ENCODE measurements around the gene CHD2. TPM values are rescaled to one million over a fixed set of nuclear protein-coding genes. Genes with fewer than 3 reads are reported as not detected.
"Not testable (repeated sequence)": the region's sequence is repeated elsewhere in the genome, so short reads cannot be mapped to it uniquely, and the experiment has no call there.

Gene CHD2
- polyA plus RNA-seq, 3 donors from 2014 or later: 24.7 to 77.7 (median 36.9) TPM

DNA sequence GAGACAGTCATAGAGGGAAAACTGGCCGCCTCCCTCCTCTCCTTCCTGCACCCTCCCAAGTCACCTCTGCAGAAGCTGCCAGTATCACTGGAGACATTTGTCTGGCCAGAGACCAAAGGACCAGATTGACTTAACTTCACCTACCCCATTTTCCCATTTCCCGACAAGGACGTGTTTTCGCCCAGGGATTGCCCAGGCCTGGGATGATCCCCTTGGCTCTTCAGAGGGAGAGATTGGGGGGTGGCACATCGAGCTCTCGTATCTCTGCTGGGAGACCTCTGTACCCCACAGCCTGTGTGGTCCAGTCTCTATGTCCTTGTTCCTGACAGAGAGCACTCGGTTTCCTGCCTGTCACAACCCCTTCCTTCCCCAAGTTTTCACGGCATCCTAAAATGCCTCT, 157.5 kb downstream of the CHD2 start:
- Mint-ChIP-seq H3K27me3 (ENCODE audit: low read depth in 3 of 3) (peaks cover 0 to 7% (median 5%) of the 10 kb centered on the region in 3 donors), H3K27ac (no peak overlapping the region), H3K36me3 (no peaks in the 10 kb centered on the region), H3K4me3 (no peak overlapping the region), H3K4me1 (peaks cover 0 to 7% of the 10 kb centered on the region in 2 donors), H3K9me3 (no peaks in the 10 kb centered on the region)
- no peak for DNase-seq

DNA sequence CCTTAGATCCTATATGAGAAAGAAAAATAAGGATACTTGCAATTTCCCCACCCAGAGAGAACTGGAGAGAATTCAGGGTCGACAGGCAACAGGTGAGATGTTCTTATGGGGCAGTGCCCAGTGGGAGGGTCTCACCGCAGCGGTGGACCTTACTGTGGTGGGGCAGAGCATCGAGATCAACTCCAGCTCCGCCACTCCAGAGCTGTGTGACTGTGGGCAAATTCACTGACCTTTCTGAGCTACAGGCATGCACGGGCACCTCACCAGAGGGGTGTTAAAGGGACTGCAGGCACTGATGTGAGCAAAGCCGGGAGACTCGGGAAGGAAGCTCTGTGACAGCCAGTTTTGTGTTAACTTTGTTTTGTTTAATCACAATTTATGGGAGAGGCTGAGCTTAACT, 158.0 kb downstream of the CHD2 start:
- no peak for DNase-seq
- Mint-ChIP-seq H3K4me1 (peaks cover 0 to 7% of the 10 kb centered on the region in 2 donors), H3K27me3 (ENCODE audit: low read depth in 3 of 3) (peaks cover 0 to 7% (median 5%) of the 10 kb centered on the region in 3 donors), H3K27ac (no peak overlapping the region), H3K4me3 (no peak overlapping the region), H3K9me3 (no peaks in the 10 kb centered on the region), H3K36me3 (no peaks in the 10 kb centered on the region)

DNA sequence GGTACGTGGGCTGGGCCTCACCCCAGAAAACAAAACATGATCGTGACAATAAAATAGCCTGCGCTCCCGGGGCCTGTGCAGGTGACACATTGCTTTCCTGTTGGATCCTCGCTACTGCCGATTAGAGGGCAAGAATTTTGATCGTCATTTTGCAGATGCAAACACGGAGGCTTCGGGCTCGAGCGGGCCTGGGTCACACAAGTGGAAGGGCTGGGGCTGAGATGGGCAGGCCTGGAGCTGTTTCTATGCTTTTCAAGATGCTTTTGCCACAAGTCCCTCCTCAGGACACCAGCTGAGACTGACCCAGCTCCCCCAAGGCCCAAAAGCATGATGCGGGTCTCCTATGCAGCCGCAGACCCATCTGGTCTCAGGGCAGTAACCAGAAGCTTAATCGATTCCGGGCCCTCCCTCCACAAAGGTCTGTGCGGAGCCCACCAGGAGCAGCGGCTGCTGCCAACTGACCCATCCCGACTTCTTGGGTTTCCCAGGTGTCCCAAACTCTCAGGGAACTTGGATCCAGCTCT, 158.8 kb downstream of the CHD2 start:
- no peak for DNase-seq
- peaks cover 0 to 7% (median 5%) of the 10 kb centered on the region in 3 donors for H3K27me3 Mint-ChIP-seq (ENCODE audit: low read depth in 3 of 3)
- no peak overlapping the region for H3K27ac Mint-ChIP-seq
- H3K4me1 Mint-ChIP-seq: peaks cover 0 to 7% of the 10 kb centered on the region in 2 donors
- H3K4me3 Mint-ChIP-seq: no peak overlapping the region
- no peaks in the 10 kb centered on the region for H3K9me3 Mint-ChIP-seq
- H3K36me3 Mint-ChIP-seq: no peaks in the 10 kb centered on the region

DNA sequence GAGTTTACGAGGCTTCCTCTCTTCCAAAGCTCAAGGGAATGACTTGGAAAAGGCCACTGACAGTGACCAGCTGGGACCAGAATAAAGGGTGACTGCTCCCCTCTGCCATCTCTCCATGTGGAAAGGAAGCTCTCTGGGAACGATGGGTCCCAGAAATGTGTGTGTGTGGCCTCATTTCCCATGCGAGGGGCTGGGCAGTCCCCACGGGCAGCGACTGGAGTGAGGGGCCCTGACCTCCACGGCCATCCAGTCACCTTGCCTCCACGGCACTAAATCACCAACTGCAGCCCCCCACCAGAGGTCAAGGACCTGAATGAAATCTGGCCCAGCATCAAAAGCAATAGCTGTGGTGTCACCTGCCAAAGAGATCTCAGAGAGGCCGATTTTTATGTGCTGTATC, 159.3 kb downstream of the CHD2 start:
- Mint-ChIP-seq H3K27me3 (ENCODE audit: low read depth in 3 of 3) (peaks cover 0 to 7% (median 6%) of the 10 kb centered on the region in 3 donors), H3K4me1 (peaks cover 0 to 6% of the 10 kb centered on the region in 2 donors), H3K36me3 (no peaks in the 10 kb centered on the region), H3K4me3 (no peak overlapping the region), H3K27ac (no peak overlapping the region), H3K9me3 (no peaks in the 10 kb centered on the region)
- DNase-seq: no peak

DNA sequence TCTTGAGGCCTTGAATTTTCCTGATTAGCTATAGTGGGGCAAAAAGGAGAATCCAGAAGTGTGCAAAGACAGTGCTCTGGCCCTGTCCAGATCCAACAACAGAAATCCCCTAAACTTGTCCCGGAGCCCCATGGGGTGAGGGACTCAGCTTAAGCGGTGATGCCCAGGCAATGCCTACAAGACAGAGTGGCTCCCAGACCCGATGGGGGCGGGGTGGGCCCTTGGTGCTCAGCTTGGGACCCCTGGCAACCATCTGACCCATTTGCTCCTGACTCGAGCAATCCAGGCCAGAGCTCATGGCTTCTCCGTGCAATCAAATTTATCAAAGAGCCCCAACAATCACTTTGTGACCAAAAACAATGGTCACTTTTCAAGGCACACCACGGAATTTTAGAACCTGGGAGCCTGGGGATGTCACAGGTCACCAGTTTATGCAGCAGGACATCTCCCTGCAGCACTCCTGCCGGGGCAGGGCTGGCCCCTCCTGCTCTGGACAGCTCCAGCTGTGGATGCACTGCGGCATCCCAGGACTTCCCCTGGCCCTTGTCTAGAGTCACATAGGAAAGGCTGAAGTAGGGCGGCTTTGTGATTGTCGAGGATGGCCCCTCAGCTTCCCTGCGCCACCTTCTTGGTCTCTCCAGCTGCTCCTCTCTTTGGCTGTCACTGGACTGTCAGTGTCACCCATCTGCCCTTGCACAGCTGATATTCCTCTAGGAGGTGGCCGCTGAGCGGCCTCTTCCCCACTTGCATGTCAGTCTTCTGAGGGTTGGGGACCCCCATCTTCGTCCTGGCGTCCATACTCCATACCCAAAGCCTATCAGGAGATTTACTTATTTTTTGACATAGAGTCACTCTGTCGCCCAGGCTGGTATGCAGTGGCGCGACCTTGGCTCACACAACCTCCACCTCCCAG, 160.5 kb downstream of the CHD2 start:
- DNase-seq: no peak
- H3K4me1 Mint-ChIP-seq: peaks cover 0 to 5% of the 10 kb centered on the region in 2 donors
- H3K4me3 Mint-ChIP-seq: no peak overlapping the region
- no peak overlapping the region for H3K27ac Mint-ChIP-seq
- H3K9me3 Mint-ChIP-seq: no peaks in the 10 kb centered on the region
- peaks cover 0 to 10% (median 5%) of the 10 kb centered on the region in 3 donors for H3K27me3 Mint-ChIP-seq (ENCODE audit: low read depth in 3 of 3)
- H3K36me3 Mint-ChIP-seq: no peaks in the 10 kb centered on the region

DNA sequence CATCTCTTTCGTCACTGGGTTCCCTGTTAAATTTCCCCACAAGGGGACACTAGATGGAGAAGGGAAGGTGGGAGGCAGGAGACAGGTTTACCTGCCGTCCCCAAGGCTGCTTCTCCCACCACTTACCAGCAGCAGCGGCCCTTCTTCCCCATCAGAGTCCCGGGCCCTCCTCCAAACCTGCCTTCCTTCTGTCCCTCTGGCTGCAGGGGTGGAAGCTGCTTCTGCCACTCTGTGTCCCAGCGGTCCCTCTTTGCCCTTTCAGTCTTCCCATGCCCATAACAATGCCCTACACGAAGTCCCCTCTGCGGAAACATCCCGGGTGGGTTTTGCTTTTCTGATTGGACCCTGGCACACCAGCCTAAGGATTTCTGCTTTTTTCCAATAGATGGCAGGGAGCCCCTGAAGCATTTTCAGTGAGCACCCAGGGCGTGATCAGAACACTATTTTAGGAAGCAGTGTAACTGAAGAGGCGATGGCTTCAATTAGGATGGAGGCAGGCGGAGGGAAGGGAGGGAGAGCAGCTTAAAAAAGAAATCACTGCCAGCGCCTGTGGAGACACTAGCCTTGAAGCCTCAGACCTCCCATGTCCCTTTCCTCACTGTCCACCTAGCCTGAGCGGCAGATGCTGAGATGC, 162.6 kb downstream of the CHD2 start:
- H3K36me3 Mint-ChIP-seq; H3K27me3 Mint-ChIP-seq (ENCODE audit: low read depth in 3 of 3); H3K27ac Mint-ChIP-seq; H3K4me3 Mint-ChIP-seq; H3K4me1 Mint-ChIP-seq; DNase-seq; H3K9me3 Mint-ChIP-seq: not testable (repeated sequence)

DNA sequence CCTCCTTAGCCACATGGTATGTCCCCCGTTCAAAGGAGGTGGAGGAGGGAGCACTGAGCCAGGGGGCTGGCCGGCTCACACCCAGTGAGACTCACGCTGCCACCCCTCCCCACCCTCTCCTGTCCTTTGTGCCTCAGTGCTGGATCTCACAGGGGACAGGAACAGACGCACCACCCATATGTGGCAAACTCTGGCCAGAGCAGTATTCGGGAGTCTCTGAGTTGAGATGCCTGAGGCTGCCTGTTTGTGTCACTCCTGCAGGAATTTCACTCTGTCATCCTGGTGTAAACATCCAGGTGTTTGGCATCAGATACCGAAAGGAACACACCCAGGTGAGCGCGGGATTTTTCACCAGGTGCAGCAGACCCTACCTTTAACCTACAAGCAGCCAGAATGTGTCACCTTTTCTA, 163.1 kb downstream of the CHD2 start:
- Mint-ChIP-seq H3K9me3 (peaks cover 0 to under 1% (median 0%) of the 10 kb centered on the region in 6 donors), H3K36me3 (no peaks in the 10 kb centered on the region), H3K27ac (peak overlapping the region in 1 of 6 donors; percentile 22), H3K27me3 (ENCODE audit: low read depth in 3 of 3) (peaks cover 0 to 8% (median 7%) of the 10 kb centered on the region in 3 donors), H3K4me1 (peaks cover 0 to 5% of the 10 kb centered on the region in 2 donors), H3K4me3 (no peak overlapping the region)
- DNase-seq: no peak

DNA sequence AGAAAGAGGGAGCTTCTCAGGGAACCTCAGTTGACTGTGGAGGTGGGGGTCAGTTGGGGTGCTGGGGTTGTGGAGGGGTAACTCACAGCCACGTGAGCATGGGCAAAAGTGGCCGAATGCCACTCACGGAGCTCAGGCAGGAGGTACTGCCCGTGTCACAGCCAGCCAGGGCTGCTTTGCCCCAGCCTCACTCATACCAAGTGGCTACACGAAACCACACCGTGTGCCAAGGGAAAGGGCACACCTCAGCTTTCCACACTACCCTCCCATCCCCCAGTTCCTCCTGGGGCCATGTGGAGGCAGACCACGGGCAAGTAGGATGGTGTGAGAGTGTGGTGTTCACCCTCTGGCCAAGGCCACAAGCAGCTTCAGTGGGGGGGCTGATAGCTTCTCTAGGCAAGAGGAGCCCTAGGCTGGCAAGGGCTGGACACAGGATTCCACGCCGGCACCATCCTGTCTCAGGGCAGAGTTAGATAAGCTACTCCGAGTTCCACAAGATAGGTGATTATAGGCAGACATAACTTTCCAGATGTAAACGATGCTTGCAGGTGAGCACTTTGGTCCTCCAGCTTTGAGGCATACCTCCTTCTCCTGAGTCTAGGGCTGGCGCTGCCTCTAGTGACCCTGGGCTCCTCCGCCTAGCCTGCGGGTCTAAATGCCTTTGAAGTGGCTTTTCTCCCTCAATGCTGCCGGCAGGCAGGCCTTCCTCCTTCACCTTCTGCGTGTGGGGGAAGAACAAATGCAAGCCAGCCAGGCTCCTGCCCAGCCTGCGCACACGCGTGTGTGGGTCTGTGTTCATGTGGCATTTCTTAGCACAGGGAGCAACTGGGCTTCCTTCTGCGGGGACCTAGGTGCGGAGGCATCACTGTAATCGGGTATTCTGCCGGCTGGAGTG, 163.9 kb downstream of the CHD2 start:
- H3K4me1 Mint-ChIP-seq: peaks cover 0 to 5% of the 10 kb centered on the region in 2 donors
- H3K27ac Mint-ChIP-seq: no peak overlapping the region
- H3K27me3 Mint-ChIP-seq (ENCODE audit: low read depth in 3 of 3): peaks cover 0 to 7% (median 6%) of the 10 kb centered on the region in 3 donors
- no peaks in the 10 kb centered on the region for H3K36me3 Mint-ChIP-seq
- peaks cover 0 to 1% (median 0%) of the 10 kb centered on the region in 6 donors for H3K9me3 Mint-ChIP-seq
- DNase-seq: no peak
- H3K4me3 Mint-ChIP-seq: no peak overlapping the region

DNA sequence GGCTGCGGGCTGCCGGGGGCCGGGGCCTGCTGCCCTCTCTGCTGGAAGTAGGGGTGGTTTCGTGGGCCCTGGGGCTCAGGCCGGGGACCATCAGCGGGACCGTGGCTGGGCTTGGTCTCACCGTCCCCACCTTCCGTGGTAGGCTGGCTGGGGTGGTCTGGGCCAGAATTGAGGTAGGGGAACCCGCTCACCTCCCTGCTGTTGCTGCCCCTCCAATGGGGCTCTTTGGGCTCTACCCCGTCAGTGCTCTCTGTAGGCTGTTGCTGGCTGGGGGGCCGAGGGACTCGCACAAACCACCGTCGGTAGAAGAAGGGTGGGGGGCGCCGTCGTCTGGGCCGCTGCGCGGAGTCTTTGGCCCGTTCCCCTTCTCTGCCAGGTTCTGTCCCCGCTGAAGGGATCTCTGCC, 165.5 kb downstream of the CHD2 start:
- H3K4me1 Mint-ChIP-seq: peaks cover 0 to 5% of the 10 kb centered on the region in 2 donors
- H3K27ac Mint-ChIP-seq: no peak overlapping the region
- peaks cover 0 to 11% (median 7%) of the 10 kb centered on the region in 3 donors for H3K27me3 Mint-ChIP-seq (ENCODE audit: low read depth in 3 of 3)
- no peak for DNase-seq
- no peaks in the 10 kb centered on the region for H3K36me3 Mint-ChIP-seq
- no peak overlapping the region for H3K4me3 Mint-ChIP-seq
- H3K9me3 Mint-ChIP-seq: peaks cover 0 to 1% (median 0%) of the 10 kb centered on the region in 6 donors

DNA sequence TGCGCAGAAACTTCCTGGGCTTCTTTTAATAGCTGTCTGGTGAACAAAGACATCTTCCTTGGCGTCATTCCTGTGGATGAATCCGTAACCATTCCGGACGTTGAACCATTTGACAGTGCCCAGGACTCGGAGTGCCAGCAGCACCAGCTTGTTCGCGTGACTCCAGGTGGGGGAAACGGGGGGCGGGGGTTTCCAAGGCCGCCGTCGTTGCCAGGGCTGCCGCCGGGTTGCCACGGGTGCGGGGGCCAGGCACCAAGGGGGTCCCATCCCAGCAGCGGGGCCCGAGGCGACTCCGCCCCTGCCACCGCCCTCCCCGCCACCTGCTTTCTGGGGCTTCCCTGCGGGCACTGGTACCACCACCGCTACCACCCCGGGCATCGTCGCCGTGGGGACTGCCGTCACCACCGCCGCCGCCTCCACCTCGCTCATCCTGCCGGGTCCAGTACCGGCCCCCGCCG, 166.1 kb downstream of the CHD2 start:
- no peak for DNase-seq
- H3K27ac Mint-ChIP-seq: no peak overlapping the region
- peaks cover 2 to 16% (median 9%) of the 10 kb centered on the region in 3 donors for H3K27me3 Mint-ChIP-seq (ENCODE audit: low read depth in 3 of 3)
- no peak overlapping the region for H3K4me3 Mint-ChIP-seq
- H3K4me1 Mint-ChIP-seq: peaks cover 0 to 5% of the 10 kb centered on the region in 2 donors
- peaks cover 0 to 1% (median 0%) of the 10 kb centered on the region in 6 donors for H3K9me3 Mint-ChIP-seq
- H3K36me3 Mint-ChIP-seq: no peaks in the 10 kb centered on the region

DNA sequence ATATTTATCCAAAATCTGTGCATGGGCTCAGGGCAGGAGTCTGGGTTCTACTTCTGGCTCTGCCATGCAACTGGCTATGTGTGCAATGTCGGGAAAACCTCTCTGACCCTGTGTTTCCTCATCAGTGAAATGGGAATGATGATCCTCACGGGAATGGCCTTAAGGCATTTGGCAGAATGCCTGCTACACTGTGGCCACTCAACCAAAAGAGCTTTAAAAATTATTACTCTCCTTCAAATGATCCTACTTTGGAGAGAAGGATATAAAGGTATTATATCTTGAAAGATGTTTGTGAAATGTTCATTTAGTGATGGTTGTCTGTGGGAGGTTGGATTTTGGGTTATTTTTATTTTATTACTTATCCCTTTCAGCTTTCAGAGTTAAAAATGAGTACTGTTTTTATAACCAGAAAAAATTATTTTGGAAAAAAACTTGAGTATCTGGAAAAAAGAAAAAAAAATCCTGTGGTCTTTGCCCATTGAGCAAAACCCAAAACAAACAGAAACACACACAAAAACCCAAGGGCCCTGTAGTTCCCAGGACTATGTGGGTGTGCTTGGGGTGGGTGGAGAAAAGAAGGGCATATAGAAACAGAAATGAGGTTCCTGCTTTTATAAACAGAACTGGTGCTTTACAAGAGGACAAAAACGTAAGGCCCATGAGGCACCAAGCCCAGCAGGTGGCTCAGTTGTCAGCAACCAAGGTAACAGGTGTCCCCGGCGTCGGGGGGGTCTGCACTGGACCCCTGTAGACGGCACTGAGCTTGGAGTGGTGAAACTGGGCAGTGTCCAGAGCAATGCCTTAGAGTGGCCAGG, 166.9 kb downstream of the CHD2 start:
- Mint-ChIP-seq H3K4me3 (no peak overlapping the region), H3K27me3 (ENCODE audit: low read depth in 3 of 3) (peaks cover 2 to 22% (median 15%) of the 10 kb centered on the region in 3 donors), H3K27ac (no peak overlapping the region), H3K36me3 (peaks cover 0 to 2% (median 0%) of the 10 kb centered on the region in 3 donors), H3K4me1 (peaks cover 3 to 5% of the 10 kb centered on the region in 2 donors), H3K9me3 (peaks cover 0 to 1% (median 0%) of the 10 kb centered on the region in 6 donors)
- no peak for DNase-seq

DNA sequence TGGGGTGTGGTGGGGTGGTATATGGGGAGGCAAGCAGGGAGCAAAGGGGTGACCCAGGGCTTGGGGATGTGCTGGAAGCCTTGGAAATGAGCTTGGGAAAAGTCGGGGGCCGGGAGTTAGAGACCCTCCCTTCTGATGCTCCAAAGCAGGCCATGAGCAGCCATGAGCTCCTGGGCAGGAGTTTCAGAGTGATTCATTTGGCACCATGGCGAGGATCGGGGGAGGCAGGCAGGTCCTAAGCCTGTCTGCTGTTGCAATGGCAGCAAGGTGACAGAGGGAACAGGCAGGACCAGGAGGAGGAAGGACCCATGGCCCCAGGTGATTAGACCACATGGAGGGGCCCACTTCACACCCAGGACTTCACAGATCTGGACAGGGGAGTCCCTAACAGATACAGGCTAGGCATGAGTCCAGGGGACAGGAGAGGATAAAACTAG, 167.5 kb downstream of the CHD2 start:
- H3K27ac Mint-ChIP-seq: no peak overlapping the region
- no peak for DNase-seq
- peaks cover 0 to 4% (median 0%) of the 10 kb centered on the region in 3 donors for H3K36me3 Mint-ChIP-seq
- no peak overlapping the region for H3K4me3 Mint-ChIP-seq
- H3K27me3 Mint-ChIP-seq (ENCODE audit: low read depth in 3 of 3): peaks cover 2 to 24% (median 15%) of the 10 kb centered on the region in 3 donors
- peaks cover 0 to 1% (median 0%) of the 10 kb centered on the region in 6 donors for H3K9me3 Mint-ChIP-seq
- peaks cover 5 to 10% of the 10 kb centered on the region in 2 donors for H3K4me1 Mint-ChIP-seq
